NCI-H82 (cell line): Measurements from ENCODE around the gene AP1M2.
"Not testable (repeated sequence)": the region's sequence is repeated elsewhere in the genome, so short reads cannot be mapped to it uniquely, and the experiment has no call there.

Experiments
- DNase-seq: peaks from one replicate; lab custom pipeline; 2025; lab: John Stamatoyannopoulos, UW

The AP1M2 gene

GRCh38 chr19:10538204-10538983 lies 48.7 kb downstream of the AP1M2 start:
- DNase-seq, result no peak

DNA sequence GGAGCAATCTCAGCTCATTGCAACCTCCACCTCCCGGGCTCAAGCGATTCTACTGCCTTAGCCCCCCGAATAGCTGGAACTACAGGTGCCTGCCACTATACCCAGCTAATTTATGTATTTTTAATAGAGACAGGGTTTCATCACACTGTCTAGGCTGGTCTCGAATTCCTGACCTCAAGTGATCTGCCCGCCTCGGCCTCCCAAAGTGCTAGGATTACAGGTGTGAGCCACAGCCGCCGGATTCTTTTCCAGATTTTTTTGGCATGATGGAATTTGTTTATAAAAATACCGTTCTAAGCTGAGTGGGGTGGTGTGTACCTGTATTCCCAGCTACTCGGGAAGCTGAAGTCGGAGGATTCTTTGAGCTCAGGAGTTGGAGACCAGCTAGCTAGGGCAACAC lies 49.4 kb downstream of the AP1M2 start:
- DNase-seq, result no peak

- DNase-seq, result no peak
These were observed 51.5 kb downstream of the AP1M2 start for GRCh38 chr19:10535613-10536012.

DNA sequence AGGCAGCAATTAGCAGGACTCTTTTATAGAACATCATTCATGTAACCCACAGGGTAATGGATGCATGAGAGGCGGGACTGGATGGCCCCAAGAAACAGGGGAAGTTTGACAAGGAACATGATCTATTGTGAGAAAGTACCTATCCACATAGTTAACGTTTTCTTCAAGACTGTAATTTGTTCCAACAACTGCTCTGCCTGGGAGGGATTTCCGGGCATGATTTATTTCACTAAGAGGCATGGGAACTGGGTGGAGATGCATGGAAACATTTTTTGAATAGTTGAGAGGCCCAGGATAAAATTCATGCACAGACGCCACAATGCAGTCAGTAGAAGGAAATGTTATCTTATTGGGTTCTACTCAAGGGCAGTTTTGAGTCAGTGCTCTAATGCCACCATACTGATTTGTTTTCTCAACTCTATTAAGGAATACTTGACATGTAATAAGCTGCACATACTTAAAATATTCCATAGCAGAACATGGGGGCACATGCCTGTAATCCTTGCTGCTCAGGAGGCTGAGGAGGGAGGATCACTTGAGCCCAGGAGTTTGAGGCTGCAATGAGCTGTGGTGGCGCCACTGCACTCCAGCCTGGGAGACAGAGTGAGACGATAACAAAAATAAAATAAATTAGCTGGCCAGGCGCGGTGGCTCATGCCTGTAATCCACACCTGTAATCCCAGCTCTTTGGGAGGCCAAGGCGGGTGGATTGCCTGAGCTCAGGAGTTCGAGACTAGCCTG lies 53.3 kb downstream of the AP1M2 start:
- no peak for DNase-seq

DNA sequence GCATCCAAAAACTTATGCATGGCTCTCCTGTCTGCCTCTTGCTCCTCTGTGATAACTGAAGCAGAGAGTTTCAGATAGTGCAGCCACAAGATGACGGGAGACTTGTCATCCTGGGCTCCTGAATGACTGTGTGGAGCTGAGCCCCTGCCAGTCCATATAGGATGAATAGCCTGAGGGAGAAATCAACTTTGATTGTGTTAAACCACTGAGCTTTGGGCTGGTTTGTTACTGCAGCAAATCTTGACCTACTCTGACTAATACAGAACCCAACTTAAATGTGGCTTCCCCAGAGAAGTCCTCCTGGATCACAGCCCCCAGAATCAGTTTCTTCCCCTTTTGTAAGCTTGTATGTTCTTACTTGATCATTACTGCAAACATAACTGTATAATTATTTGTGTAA lies 54.7 kb downstream of the AP1M2 start:
- no peak for DNase-seq

DNA sequence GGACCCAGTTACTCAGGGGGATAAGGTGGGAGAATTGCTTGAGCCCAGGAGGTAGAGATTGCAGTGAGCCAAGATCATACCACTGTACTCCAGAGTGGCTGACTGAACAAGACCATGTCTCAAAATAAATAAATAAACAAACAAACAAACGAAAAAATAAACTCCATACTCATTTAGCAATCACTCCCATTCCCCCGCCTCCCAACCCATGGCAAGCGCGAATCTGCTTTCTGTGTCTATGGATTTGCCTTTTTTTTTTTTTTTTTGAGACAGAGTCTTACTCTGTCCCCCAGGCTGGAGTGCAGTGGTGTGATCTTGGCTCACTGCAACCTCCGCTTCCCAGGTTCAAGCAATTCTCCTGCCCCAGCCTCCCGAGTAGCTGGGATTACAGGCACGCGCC lies 60.2 kb downstream of the AP1M2 start:
- not testable (repeated sequence) for DNase-seq

GRCh38 chr19:10525636-10526035 lies 61.5 kb downstream of the AP1M2 start:
- DNase-seq, result no peak

DNA sequence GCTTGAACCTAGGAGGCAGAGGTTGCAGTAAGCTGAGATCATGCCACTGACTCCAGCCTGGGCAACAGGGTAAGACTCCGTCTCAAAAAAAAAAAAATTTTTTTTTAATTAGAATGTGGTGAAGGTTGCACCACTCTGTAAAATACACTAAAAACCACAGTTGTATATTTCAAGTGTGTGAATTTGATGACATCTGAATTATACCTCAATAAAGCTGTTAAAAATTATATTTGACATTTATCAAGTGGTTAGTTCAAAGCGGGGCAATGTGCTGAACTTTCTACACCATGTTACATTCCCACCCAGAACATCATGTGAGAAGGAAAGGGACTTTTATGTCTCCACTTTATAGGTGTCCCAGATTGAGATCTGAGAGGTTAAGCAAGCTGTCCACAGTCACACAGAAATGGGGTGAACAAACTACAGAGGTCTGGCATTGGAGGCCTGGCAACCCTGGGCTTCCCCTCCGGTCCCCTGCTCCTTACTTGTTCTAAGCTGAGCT lies 63.9 kb downstream of the AP1M2 start:
- no peak for DNase-seq
